GM12878 (cell line): ENCODE measurements around the gene CFAP99. TPM values are rescaled to one million over a fixed set of nuclear protein-coding genes. Genes with fewer than 3 reads are reported as not detected.

Source experiments
- ATAC-seq: fragments of 200-7000 bp; cut with Tn5 transposase; 3 replicates; pipeline ENCODE4 v1.9.1; 2020; ENCODE audit warnings: mild to moderate bottlenecking, moderate library complexity
- BruUV-seq: library from RNA; stranded (reverse); fragments of 400-500 nt; replicated peaks from 2 replicates; lab custom pipeline; 2021; lab: Mats Ljungman, UMichigan
- CTCF ChIA-PET: fragments of 300-600 bp; sonication (Branson Sonifier 250); formaldehyde crosslinking; extraction: SDS; loops from one replicate; lab custom pipeline; 2021; ENCODE audit warnings: inconsistent platforms; lab: Yijun Ruan, JAX
- POLR2A ChIA-PET: fragments of 350-600 bp; formaldehyde crosslinking; extraction: SDS; loops from one replicate; lab custom pipeline; 2021; ENCODE audit warnings: inconsistent platforms; lab: Charles Lee
- RAD21 ChIA-PET: fragments of 300-600 bp; sonication (Branson Sonifier 250); formaldehyde crosslinking; loops from one replicate; lab custom pipeline; 2023; ENCODE audit warnings: antibody characterized with exemption; ENCODE audit not compliant: unreplicated experiment; lab: Charles Lee
- SMC1A ChIA-PET: fragments of 300-600 bp; sonication (Branson Sonifier 250); formaldehyde crosslinking; loops from one replicate; lab custom pipeline; 2023; ENCODE audit not compliant: unreplicated experiment, uncharacterized antibody; lab: Charles Lee
- DNase-seq: peaks from one replicate; pipeline ENCODE4 v3.0.0-alpha.2; 2011; ENCODE audit warnings: low read depth, low spot score
- FAIRE-seq: peaks from 3 replicates; lab custom pipeline; 2011; peaks lifted over from hg19 to GRCh38; lab: Jason Lieb, UNC
- H2AFZ ChIP-seq: 2 replicates; pipeline ENCODE4 v1.6.0; 2011; ENCODE audit warnings: low read depth, low read length, control low read depth; ENCODE audit not compliant: control insufficient read depth
- H3K27ac ChIP-seq: 2 replicates; pipeline ENCODE4 v1.5.1; 2011; ENCODE audit warnings: control low read depth; ENCODE audit not compliant: control insufficient read depth, insufficient read depth
- H3K27me3 ChIP-seq, 2 experiments: replicated peaks in 1 of 2; 2 replicates each; pipeline versions ENCODE4 v1.6.0 to v1.6.1; 2011; ENCODE audit warnings: low read length in 1 of 2; ENCODE audit not compliant: control insufficient read depth in 2 of 2, insufficient read depth in 2 of 2
- H3K36me3 ChIP-seq, 2 experiments: 2 replicates each; pipeline ENCODE4 v1.5.1; 2011; ENCODE audit warnings: low read length in 1 of 2; ENCODE audit not compliant: control insufficient read depth in 2 of 2, insufficient read depth in 2 of 2
- H3K4me1 ChIP-seq: 2 replicates; pipeline ENCODE4 v1.6.1; 2011; ENCODE audit warnings: mild to moderate bottlenecking, low read length, moderate library complexity, mixed read lengths; ENCODE audit not compliant: control insufficient read depth, insufficient read depth
- H3K4me2 ChIP-seq: 2 replicates; pipeline ENCODE4 v1.6.0; 2011; ENCODE audit warnings: control low read depth; ENCODE audit not compliant: control insufficient read depth, insufficient read depth
- H3K4me3 ChIP-seq: fragments of 200-600 bp; sonication (generic); 2 replicates; pipeline ENCODE4 v1.5.1; 2016
- H3K79me2 ChIP-seq: 2 replicates; pipeline ENCODE4 v1.6.0; 2011; ENCODE audit warnings: low read length; ENCODE audit not compliant: control insufficient read depth, insufficient read depth
- H3K9ac ChIP-seq: 2 replicates; pipeline ENCODE4 v1.8.0; 2011; ENCODE audit warnings: low read length, control low read depth, mixed read lengths; ENCODE audit not compliant: control insufficient read depth, insufficient read depth
- H3K9me3 ChIP-seq: replicated peaks from 3 replicates; pipeline ENCODE4 v1.5.1; 2011; ENCODE audit warnings: mild to moderate bottlenecking, low read length; ENCODE audit not compliant: control insufficient read depth, insufficient read depth
- H4K20me1 ChIP-seq: 2 replicates; pipeline ENCODE4 v1.6.0; 2011; ENCODE audit not compliant: control insufficient read depth, insufficient read depth
- BRCA1 ChIP-seq: IDR thresholded peaks from 2 replicates; pipeline ENCODE4 v1.6.1; 2011; ENCODE audit warnings: low read depth, low read length, improper control_type of control experiment
- CREB1 ChIP-seq: IDR thresholded peaks from 2 replicates; pipeline ENCODE4 v1.6.1; 2012; ENCODE audit warnings: low read depth, mild to moderate bottlenecking, inconsistent platforms
- KLF5 ChIP-seq: fragments of 450-650 bp; IDR thresholded peaks from 2 replicates; pipeline ENCODE4 v1.6.1; 2014; ENCODE audit warnings: mild to moderate bottlenecking; ENCODE audit not compliant: partially characterized antibody
- MEF2B ChIP-seq: fragments of 450-650 bp; IDR thresholded peaks from 2 replicates; pipeline ENCODE4 v1.6.1; 2018; ENCODE audit warnings: mild to moderate bottlenecking, moderate library complexity; ENCODE audit not compliant: partially characterized antibody, poor library complexity, severe bottlenecking
- NFIC ChIP-seq: IDR thresholded peaks from 2 replicates; pipeline ENCODE4 v1.6.1; 2012; ENCODE audit warnings: low read depth, mild to moderate bottlenecking, inconsistent platforms, low read length, moderate library complexity
- PBX3 ChIP-seq: IDR thresholded peaks from 2 replicates; pipeline ENCODE4 v1.6.1; 2011; ENCODE audit warnings: mild to moderate bottlenecking, low read depth, low read length, moderate library complexity; ENCODE audit not compliant: insufficient replicate concordance
- POLR2A ChIP-seq: IDR thresholded peaks from 2 replicates; pipeline ENCODE4 v1.6.1; 2011; ENCODE audit warnings: low read depth, mild to moderate bottlenecking, low read length
- RFX5 ChIP-seq: IDR thresholded peaks from 2 replicates; pipeline ENCODE4 v1.6.1; 2011; ENCODE audit warnings: low read depth, low read length, improper control_type of control experiment
- SIN3A ChIP-seq: IDR thresholded peaks from 2 replicates; pipeline ENCODE4 v1.6.1; 2012; ENCODE audit warnings: low read depth, low read length, improper control_type of control experiment
- STAT1 ChIP-seq: fragments of 450-650 bp; conservative IDR thresholded peaks from 2 replicates; pipeline ENCODE4 v1.6.1; 2014; ENCODE audit warnings: antibody characterized with exemption, mild to moderate bottlenecking
- WGBS: methylation state at CpG from one replicate; pipeline ENCODE4 v1.1.6; 2016; ENCODE audit warnings: low lambda C conversion rate; ENCODE audit not compliant: insufficient replicate concordance, insufficient coverage; ENCODE audit errors: missing lambda C conversion rate; 5-methylcytosine and 5-hydroxymethylcytosine counted together
- in situ Hi-C: fragments of 300-500 bp; cut with MboI; formaldehyde crosslinking; loops from 9 replicates; pipeline ENCODE4 v1.14.3; 2018; ENCODE audit warnings: mixed read lengths
- intact Hi-C: fragments of 100-400 bp; cut with micrococcal nuclease; formaldehyde crosslinking; loops from one replicate; pipeline ENCODE4 v1.14.2; 2022; ENCODE audit not compliant: unreplicated experiment
- polyA plus RNA-seq, 11 experiments: library from polyadenylated mRNA; depleted of rRNA in 4 of 11; unstranded in 6 of 11; stranded (reverse) in 5 of 11; fragments of >200 nt; fragmentation: Nextera tagmentation in 4 of 11; fragmentation: Illumina TruSeq in 1 of 11; extraction: Ambion mirVana in 4 of 11; extraction: Trizol in 1 of 11; gene quantifications; 1 replicate in 1 of 11; 2 replicates in 10 of 11; pipeline versions ENCODE4 v1.2.1 to v1.2.3, GENCODE V29; 2011 to 2016; ENCODE audit warnings: inconsistent platforms in 2 of 11, missing spikeins in 2 of 11, low read depth in 1 of 11
- total RNA-seq, 4 experiments: library from RNA; depleted of rRNA in 3 of 4; stranded (reverse); fragments of >200 nt in 3 of 4; fragmentation: Illumina TruSeq in 1 of 4; extraction: Trizol in 1 of 4; gene quantifications; 2 replicates each; pipeline versions ENCODE4 v1.2.1 to v1.2.3, GENCODE V29; 2013 to 2021

The CFAP99 gene
- total and polyA plus RNA-seq, 10 of the 15 experiments (the other 5 are each of a cell fraction or from before 2014, with no cell fraction given): not detected

DNA sequence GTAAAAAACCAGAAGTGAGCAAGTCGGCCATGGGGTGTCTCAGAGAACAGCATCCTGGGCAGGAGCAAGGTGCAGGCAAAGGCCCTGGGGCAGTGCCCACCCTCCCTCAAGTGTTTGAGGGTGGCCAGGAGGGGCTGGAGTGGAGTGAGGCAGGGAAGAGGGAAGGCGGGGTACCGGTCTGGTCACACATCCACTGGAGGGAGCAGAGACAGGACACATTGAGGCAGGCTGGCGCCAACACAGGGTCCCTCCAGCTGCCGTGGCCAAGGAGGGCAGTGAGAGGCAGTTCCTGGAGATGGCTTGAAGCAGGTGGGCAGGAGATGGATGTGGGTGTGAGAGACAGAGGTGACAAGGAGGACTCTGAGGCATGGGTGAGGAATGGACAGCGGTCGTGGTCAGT lies 29.8 kb downstream of the CFAP99 start:
- no TSS peak for BruUV-seq
- no peak overlapping the region for H2AFZ ChIP-seq
- ChIA-PET POLR2A (no interaction called here), CTCF (interaction anchor here (0.5 to 1.5 kb wide), 2 partner anchors 229 to 578 kb away, joined by 3 read pairs; no protein-coding TSS in a partner anchor), RAD21 (interaction anchor here (1.0 kb wide), 1 partner anchor 87 kb away, joined by 3 read pairs; no protein-coding TSS in a partner anchor)
- H3K36me3 ChIP-seq: no peaks in the 10 kb centered on the region
- H3K4me2 ChIP-seq: no peak overlapping the region
- H4K20me1 ChIP-seq: no peaks in the 10 kb centered on the region
- WGBS: 24% methylated on average over 7 of the region's 7 CpGs
- no peak overlapping the region for H3K9ac ChIP-seq
- no peaks in the 10 kb centered on the region for H3K4me1 ChIP-seq
- no peaks in the 10 kb centered on the region; a peak in 2 of 4 replicates for H3K27me3 ChIP-seq
- TF ChIP-seq POLR2A (no peak), CREB1 (no peak), RFX5 (no peak), NFIC (no peak), BRCA1 (no peak), MEF2B (no peak), PBX3 (no peak), SIN3A (no peak), KLF5 (no peak), STAT1 (no peak)
- TF ChIP-seq, all 136 proteins: peak for 0
- intact Hi-C loops: no loop called here
- no peak overlapping the region for H3K27ac ChIP-seq
- SMC1A ChIA-PET: interaction anchor here (0.9 to 1.4 kb wide), 2 partner anchors 14 to 229 kb away, joined by 3 read pairs; no protein-coding TSS in a partner anchor
- DNase-seq (no peak), ATAC-seq (no peak), FAIRE-seq (no peak)
- H3K79me2 ChIP-seq: no peaks in the 10 kb centered on the region
- no peak overlapping the region for H3K4me3 ChIP-seq
- no peaks in the 10 kb centered on the region for H3K9me3 ChIP-seq
- in situ Hi-C loops: no loop called here
